IMR-90 (cell line): Measurements from ENCODE around the gene RRP1. TPM values are rescaled to one million over a fixed set of nuclear protein-coding genes. Genes with fewer than 3 reads are reported as not detected.

Source experiments
- ATAC-seq: fragments of 200-7000 bp; cut with Tn5 transposase; 2 replicates; pipeline ENCODE4 v1.9.1; 2020; ENCODE audit warnings: low read depth, mild to moderate bottlenecking, moderate library complexity
- BruUV-seq: library from RNA; stranded (reverse); fragments of 400-500 nt; replicated peaks from 2 replicates; lab custom pipeline; 2021; lab: Mats Ljungman, UMichigan
- CTCF ChIA-PET: fragments of 300-600 bp; formaldehyde crosslinking; extraction: SDS; loops from one replicate; lab custom pipeline; 2021; ENCODE audit warnings: antibody characterized with exemption; lab: Yijun Ruan, JAX
- POLR2A ChIA-PET: fragments of 300-600 bp; sonication (Branson Sonifier 250); formaldehyde crosslinking; loops from one replicate; lab custom pipeline; 2022; ENCODE audit warnings: antibody characterized with exemption; ENCODE audit not compliant: unreplicated experiment; lab: Charles Lee
- DNase-seq: peaks from one replicate; pipeline ENCODE4 v3.0.0; 2013
- H2AFZ ChIP-seq: replicated peaks from 2 replicates; pipeline ENCODE3; 2013; ENCODE audit warnings: low read length, mild to moderate bottlenecking; ENCODE audit not compliant: poor library complexity
- H2AK5ac ChIP-seq: 2 replicates; pipeline ENCODE4 v1.6.1; 2013; ENCODE audit warnings: low read depth, low read length, inconsistent platforms
- H2AK9ac ChIP-seq: replicated peaks from 2 replicates; pipeline ENCODE3; 2013; ENCODE audit warnings: mild to moderate bottlenecking, low read depth, low read length, moderate library complexity; ENCODE audit not compliant: poor library complexity
- H2BK120ac ChIP-seq: 2 replicates; pipeline ENCODE4 v1.6.1; 2013; ENCODE audit warnings: low read depth, low read length, inconsistent platforms
- H2BK15ac ChIP-seq: 3 replicates; pipeline ENCODE4 v1.6.1; 2013; ENCODE audit warnings: low read depth, low read length, inconsistent platforms
- H2BK20ac ChIP-seq: 2 replicates; pipeline ENCODE4 v1.6.1; 2013; ENCODE audit warnings: low read depth, mild to moderate bottlenecking, inconsistent platforms, low read length, moderate library complexity
- H2BK5ac ChIP-seq: 2 replicates; pipeline ENCODE4 v1.6.1; 2013; ENCODE audit warnings: mild to moderate bottlenecking, low read depth, low read length, inconsistent platforms; ENCODE audit not compliant: poor library complexity, severe bottlenecking
- H3K14ac ChIP-seq: replicated peaks from 2 replicates; pipeline ENCODE4 v1.6.1; 2013; ENCODE audit warnings: low read depth, low read length, inconsistent platforms
- H3K18ac ChIP-seq: 2 replicates; pipeline ENCODE4 v1.6.1; 2013; ENCODE audit warnings: low read depth, low read length, control low read depth
- H3K23ac ChIP-seq: 2 replicates; pipeline ENCODE4 v1.6.1; 2013; ENCODE audit warnings: low read depth, low read length, inconsistent platforms
- H3K27ac ChIP-seq: 2 replicates; pipeline ENCODE4 v1.5.1; 2013; ENCODE audit warnings: mild to moderate bottlenecking, control low read depth, low read length; ENCODE audit not compliant: insufficient read depth
- H3K27me3 ChIP-seq: 2 replicates; pipeline ENCODE4 v1.6.1; 2013; ENCODE audit warnings: low read length; ENCODE audit not compliant: control insufficient read depth, insufficient read depth
- H3K36me3 ChIP-seq: 2 replicates; pipeline ENCODE4 v1.6.1; 2013; ENCODE audit warnings: low read length, mixed read lengths; ENCODE audit not compliant: control insufficient read depth, insufficient read depth
- H3K4ac ChIP-seq: 2 replicates; pipeline ENCODE4 v1.6.1; 2013; ENCODE audit warnings: low read depth, low read length, inconsistent platforms
- H3K4me1 ChIP-seq: 2 replicates; pipeline ENCODE4 v1.6.1; 2013; ENCODE audit warnings: low read length, mixed read lengths; ENCODE audit not compliant: control insufficient read depth, insufficient read depth
- H3K4me2 ChIP-seq: 2 replicates; pipeline ENCODE4 v1.6.1; 2013; ENCODE audit warnings: low read depth, mild to moderate bottlenecking, control low read depth, low read length, moderate library complexity
- H3K4me3 ChIP-seq: 2 replicates; pipeline ENCODE4 v1.5.1; 2013; ENCODE audit warnings: low read depth, mild to moderate bottlenecking, control low read depth, low read length, moderate library complexity; ENCODE audit not compliant: insufficient read depth
- H3K56ac ChIP-seq: 2 replicates; pipeline ENCODE4 v1.6.1; 2013; ENCODE audit warnings: low read length, inconsistent platforms; ENCODE audit not compliant: insufficient read depth; ENCODE audit errors: extremely low read depth
- H3K79me1 ChIP-seq, 2 experiments: 2 replicates each; pipeline ENCODE4 v1.6.1; 2013; ENCODE audit warnings: low read length in 2 of 2, inconsistent platforms in 1 of 2, low read depth in 1 of 2
- H3K9ac ChIP-seq: 2 replicates; pipeline ENCODE4 v1.6.1; 2013; ENCODE audit warnings: low read depth, low read length, control low read depth
- H3K9me1 ChIP-seq: 2 replicates; pipeline ENCODE4 v1.6.1; 2013; ENCODE audit warnings: low read length, inconsistent platforms; ENCODE audit not compliant: insufficient read depth
- H3K9me3 ChIP-seq: 2 replicates; pipeline ENCODE4 v1.6.1; 2013; ENCODE audit warnings: low read length; ENCODE audit not compliant: control insufficient read depth, insufficient read depth
- H4K20me1 ChIP-seq: 2 replicates; pipeline ENCODE4 v1.6.1; 2013; ENCODE audit warnings: low read length, inconsistent platforms; ENCODE audit not compliant: insufficient read depth
- H4K5ac ChIP-seq: 2 replicates; pipeline ENCODE4 v1.6.1; 2013; ENCODE audit warnings: mild to moderate bottlenecking, low read depth, low read length, control low read depth
- H4K8ac ChIP-seq, 2 experiments: 2 replicates each; pipeline ENCODE4 v1.6.1; 2013; ENCODE audit warnings: low read depth in 2 of 2, low read length in 2 of 2, control low read depth in 1 of 2, inconsistent platforms in 1 of 2
- H4K91ac ChIP-seq: 2 replicates; pipeline ENCODE4 v1.6.1; 2013; ENCODE audit warnings: low read depth, low read length, inconsistent platforms; ENCODE audit not compliant: insufficient read depth
- BHLHE40 ChIP-seq: fragments of 150-350 bp; IDR thresholded peaks from 2 replicates; pipeline ENCODE4 v1.6.1; 2016; ENCODE audit warnings: mild to moderate bottlenecking, low read depth, low read length
- CEBPB ChIP-seq: IDR thresholded peaks from 2 replicates; pipeline ENCODE4 v1.6.1; 2012; ENCODE audit warnings: low read depth, low read length, improper control_type of control experiment
- CHD1 ChIP-seq: IDR thresholded peaks from 2 replicates; pipeline ENCODE4 v1.6.1; 2012; ENCODE audit warnings: low read depth, low read length, improper control_type of control experiment
- CTCF ChIP-seq: conservative IDR thresholded peaks from 2 replicates; pipeline ENCODE4 v1.5.1; 2012; ENCODE audit warnings: mild to moderate bottlenecking, low read depth, low read length, improper control_type of control experiment
- ELK1 ChIP-seq: fragments of 150-350 bp; IDR thresholded peaks from 2 replicates; pipeline ENCODE4 v1.6.1; 2016; ENCODE audit warnings: low read depth, mild to moderate bottlenecking, low read length, moderate library complexity, borderline replicate concordance
- FOS ChIP-seq: fragments of 150-350 bp; IDR thresholded peaks from 2 replicates; pipeline ENCODE4 v1.6.1; 2016; ENCODE audit warnings: low read depth, low read length
- MAFK ChIP-seq: IDR thresholded peaks from 2 replicates; pipeline ENCODE4 v1.6.1; 2012; ENCODE audit warnings: low read depth, low read length, improper control_type of control experiment
- MAZ ChIP-seq: IDR thresholded peaks from 2 replicates; pipeline ENCODE4 v1.6.1; 2012; ENCODE audit warnings: low read depth, mild to moderate bottlenecking, low read length, improper control_type of control experiment, moderate library complexity, borderline replicate concordance
- MXI1 ChIP-seq: IDR thresholded peaks from 2 replicates; pipeline ENCODE4 v1.6.1; 2012; ENCODE audit warnings: low read depth, mild to moderate bottlenecking, low read length, moderate library complexity, borderline replicate concordance
- NFE2L2 ChIP-seq: fragments of 150-350 bp; IDR thresholded peaks from 2 replicates; pipeline ENCODE4 v1.6.1; 2016; ENCODE audit warnings: low read depth, mild to moderate bottlenecking, low read length
- POLR2A ChIP-seq: IDR thresholded peaks from 2 replicates; pipeline ENCODE4 v1.6.1; 2012; ENCODE audit warnings: mild to moderate bottlenecking, low read depth, low read length
- RAD21 ChIP-seq: IDR thresholded peaks from 2 replicates; pipeline ENCODE4 v1.6.1; 2012; ENCODE audit warnings: low read length, improper control_type of control experiment
- RCOR1 ChIP-seq: IDR thresholded peaks from 2 replicates; pipeline ENCODE4 v1.6.1; 2012; ENCODE audit warnings: mild to moderate bottlenecking, low read length, improper control_type of control experiment; ENCODE audit not compliant: insufficient replicate concordance
- RFX5 ChIP-seq: IDR thresholded peaks from 2 replicates; pipeline ENCODE4 v1.8.0; 2012; ENCODE audit warnings: low read depth, mild to moderate bottlenecking, low read length, moderate library complexity
- SMC3 ChIP-seq: fragments of 150-350 bp; IDR thresholded peaks from 2 replicates; pipeline ENCODE4 v1.6.1; 2016; ENCODE audit warnings: low read depth, mild to moderate bottlenecking, antibody characterized with exemption, low read length, moderate library complexity
- USF2 ChIP-seq: fragments of 150-350 bp; IDR thresholded peaks from 2 replicates; pipeline ENCODE4 v1.6.1; 2017; ENCODE audit warnings: mild to moderate bottlenecking, antibody characterized with exemption, low read length, low read depth
- WGBS, 2 experiments: methylation state at CpG; one replicate each; pipeline versions ENCODE4 v1.1.5 to v1.1.7; 2013; ENCODE audit warnings: missing lambda C conversion rate in 2 of 2; ENCODE audit not compliant: insufficient read length in 1 of 2; ENCODE audit errors: extremely low coverage in 2 of 2; 5-methylcytosine and 5-hydroxymethylcytosine counted together
- dilution Hi-C: fragments of 300-500 bp; cut with HindIII; formaldehyde crosslinking; loops from one replicate; pipeline ENCODE4 v1.14.3; 2018; ENCODE audit warnings: low sequenced_read_pairs; ENCODE audit not compliant: unreplicated experiment
- in situ Hi-C: fragments of 300-500 bp; cut with MboI; formaldehyde crosslinking; loops from 3 replicates; pipeline ENCODE4 v1.14.3; 2019; ENCODE audit warnings: low sequenced_read_pairs, inconsistent platforms, mixed read lengths
- intact Hi-C: fragments of 100-400 bp; cut with micrococcal nuclease; formaldehyde crosslinking; loops from 2 replicates; pipeline ENCODE4 v1.10.0; 2022
- polyA plus RNA-seq, 3 experiments: library from polyadenylated mRNA; depleted of rRNA; stranded (reverse); fragments of >200 nt; gene quantifications; 2 replicates each; pipeline ENCODE4 v1.2.3, GENCODE V29; 2012; ENCODE audit warnings: low replicate concordance in 1 of 3
- total RNA-seq: library from RNA; depleted of rRNA; stranded (reverse); fragments of >200 nt; gene quantifications from 2 replicates; pipeline ENCODE4 v1.2.3, GENCODE V29; 2012

Gene RRP1
- total and polyA plus RNA-seq, 2 of the 4 experiments (the other 2 are of a cell fraction), result 20.2 to 23.3 TPM

- Histone ChIP-seq H3K4me2 (no peak overlapping the region), H3K4ac (no peak overlapping the region), H3K4me3 (no peak overlapping the region), H3K18ac (no peak overlapping the region), H2AFZ (no peak overlapping the region), H4K20me1 (no peaks in the 10 kb centered on the region), H4K5ac (no peak overlapping the region), H3K9ac (no peak overlapping the region), H2BK120ac (no peak overlapping the region), H4K91ac (no peak overlapping the region), H3K27ac (no peak overlapping the region), H3K79me1 (no peaks in the 10 kb centered on the region; a peak in 1 of 4 replicates), H3K9me1 (peaks cover 12% of the 10 kb centered on the region), H2AK9ac (no peak overlapping the region), H3K14ac (no peak overlapping the region), H3K36me3 (no peaks in the 10 kb centered on the region), H2BK15ac (no peak overlapping the region), H2BK20ac (no peak overlapping the region), H3K23ac (no peak overlapping the region), H2AK5ac (no peak overlapping the region), H4K8ac (no peak overlapping the region), H2BK5ac (no peak overlapping the region), H3K27me3 (no peaks in the 10 kb centered on the region; the same call in 1 of the 2 replicates), H3K4me1 (no peaks in the 10 kb centered on the region; the same call in 1 of the 2 replicates), H3K9me3 (no peaks in the 10 kb centered on the region), H3K56ac (no peak overlapping the region)
- POLR2A ChIA-PET, result no interaction called here
- DNase-seq, result no peak
- TF ChIP-seq BHLHE40 (no peak), MAZ (no peak), NFE2L2 (no peak), USF2 (no peak), FOS (no peak), MAFK (no peak), SMC3 (no peak), ELK1 (no peak), RCOR1 (no peak), CTCF (no peak), MXI1 (no peak), POLR2A (no peak), CEBPB (no peak), RFX5 (no peak), RAD21 (no peak), CHD1 (no peak)
- 85% methylated on average over 4 of the region's 17 CpGs; no CpG with 5 or more reads in 1 of the 2 experiments for WGBS, 2 experiments
- CTCF ChIA-PET, result no interaction called here
- ATAC-seq, result no peak
- intact Hi-C loops, result no loop called here
- dilution Hi-C loops, result no loop called here
- in situ Hi-C loops, result no loop called here
- no TSS peak for BruUV-seq
Measured at GRCh38 chr21:43783098-43783700, 6.2 kb upstream of the RRP1 start.
